ENCODE data around the gene SLC9A5.

SLC9A5 gene

DNA sequence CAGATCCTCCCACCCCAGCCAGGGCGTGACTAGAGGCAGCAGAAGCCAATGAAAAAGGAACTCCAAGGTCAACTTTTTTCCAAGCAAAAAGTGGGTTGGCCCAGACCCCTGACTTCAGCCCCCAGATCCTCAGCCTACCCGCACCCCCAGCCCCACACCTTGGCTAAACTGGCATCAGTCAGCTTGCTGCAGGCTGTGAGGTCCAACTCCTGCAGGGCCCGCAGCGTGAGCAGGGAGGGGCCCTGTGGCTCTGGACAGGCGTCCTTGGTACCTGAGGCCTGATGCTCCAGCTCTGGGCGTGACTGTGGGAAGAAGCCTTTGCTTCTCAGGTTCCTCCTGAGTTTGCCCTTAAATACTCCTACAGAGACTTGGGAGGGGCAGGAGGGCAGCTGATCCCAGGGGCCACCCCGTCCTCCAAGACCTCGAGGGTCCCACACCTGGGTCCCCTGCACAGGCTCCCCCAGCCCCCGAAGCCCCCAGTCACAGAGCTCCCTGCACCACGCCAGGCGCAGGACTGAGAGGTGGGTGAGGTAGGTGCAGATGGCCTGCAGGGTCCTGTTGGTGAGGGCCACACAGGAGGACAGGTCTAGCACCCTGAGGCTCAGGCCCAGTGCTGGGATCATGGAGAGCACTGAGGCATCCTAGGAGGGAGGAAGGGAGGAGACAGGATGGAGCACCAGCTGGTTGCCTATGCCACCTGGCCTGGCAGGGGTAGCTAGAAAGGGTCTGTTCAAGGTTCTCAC is 40.5 kb upstream of the SLC9A5 start:
- ATAC-seq = no peak; the same call in 2 of the 3 replicates
- TF ChIP-seq ZNF70 (CRISPR knock-in tag; IDR thresholded peaks at IDR 0.05) (no peak), TCF4 (CRISPR knock-in tag; IDR thresholded peaks at IDR 0.05; ENCODE audit: borderline replicate concordance) (no peak), ZFP30 (CRISPR knock-in tag; IDR thresholded peaks at IDR 0.05) (no peak), OSR1 (CRISPR knock-in tag; IDR thresholded peaks at IDR 0.05) (no peak), SNAI2 (CRISPR knock-in tag; IDR thresholded peaks at IDR 0.05) (no peak), ZC3H10 (CRISPR knock-in tag; IDR thresholded peaks at IDR 0.05) (no peak), ZNF565 (CRISPR knock-in tag; conservative IDR thresholded peaks at IDR 0.05; ENCODE audit: low read depth) (no peak), TOX (CRISPR knock-in tag; IDR thresholded peaks at IDR 0.05; ENCODE audit: borderline replicate concordance) (no peak), ESRRG (CRISPR knock-in tag; IDR thresholded peaks at IDR 0.05) (no peak), ZNF8 (CRISPR knock-in tag; IDR thresholded peaks at IDR 0.05) (no peak)
- TF ChIP-seq, protein P1, sequence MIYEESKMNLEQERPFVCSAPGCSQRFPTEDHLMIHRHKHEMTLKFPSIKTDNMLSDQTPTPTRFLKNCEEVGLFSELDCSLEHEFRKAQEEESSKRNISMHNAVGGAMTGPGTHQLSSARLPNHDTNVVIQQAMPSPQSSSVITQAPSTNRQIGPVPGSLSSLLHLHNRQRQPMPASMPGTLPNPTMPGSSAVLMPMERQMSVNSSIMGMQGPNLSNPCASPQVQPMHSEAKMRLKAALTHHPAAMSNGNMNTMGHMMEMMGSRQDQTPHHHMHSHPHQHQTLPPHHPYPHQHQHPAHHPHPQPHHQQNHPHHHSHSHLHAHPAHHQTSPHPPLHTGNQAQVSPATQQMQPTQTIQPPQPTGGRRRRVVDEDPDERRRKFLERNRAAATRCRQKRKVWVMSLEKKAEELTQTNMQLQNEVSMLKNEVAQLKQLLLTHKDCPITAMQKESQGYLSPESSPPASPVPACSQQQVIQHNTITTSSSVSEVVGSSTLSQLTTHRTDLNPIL (CRISPR knock-in tag; IDR thresholded peaks at IDR 0.05; ENCODE audit: low read depth) = no peak

DNA sequence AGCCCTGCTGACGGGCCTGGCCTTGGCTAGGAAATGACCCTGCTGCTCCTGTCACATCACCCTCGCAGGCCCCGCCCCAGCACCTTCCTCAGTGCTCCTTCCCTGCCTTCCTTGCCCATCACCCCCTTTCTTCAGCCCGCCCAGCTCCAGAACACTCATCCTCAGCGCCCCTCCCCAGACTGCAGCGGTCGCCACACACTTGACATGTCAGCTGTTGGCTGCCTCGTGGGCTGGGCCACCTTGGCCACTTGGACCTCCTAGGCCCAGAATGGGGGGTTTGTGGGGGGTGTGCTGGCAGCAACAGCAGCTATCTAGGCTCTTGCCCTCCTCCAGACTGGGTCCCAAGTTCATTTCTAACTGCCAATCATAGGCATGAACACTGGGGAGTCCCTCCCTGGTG is 39.2 kb upstream of the SLC9A5 start:
- no peak for ATAC-seq
- TF ChIP-seq ZNF8 (CRISPR knock-in tag; IDR thresholded peaks at IDR 0.05) (no peak), ZNF70 (CRISPR knock-in tag; IDR thresholded peaks at IDR 0.05) (no peak), GLIS3 (CRISPR knock-in tag; IDR thresholded peaks at IDR 0.05) (no peak), CSDC2 (CRISPR knock-in tag; IDR thresholded peaks at IDR 0.05) (no peak), ZFP30 (CRISPR knock-in tag; IDR thresholded peaks at IDR 0.05) (no peak), ISL1 (CRISPR knock-in tag; IDR thresholded peaks at IDR 0.05) (no peak), SNAI2 (CRISPR knock-in tag; IDR thresholded peaks at IDR 0.05) (no peak), ZNF565 (CRISPR knock-in tag; conservative IDR thresholded peaks at IDR 0.05; ENCODE audit: low read depth) (no peak), RARB (CRISPR knock-in tag; IDR thresholded peaks at IDR 0.05) (no peak), ARNTL (CRISPR knock-in tag; IDR thresholded peaks at IDR 0.05; ENCODE audit: borderline replicate concordance, low read depth) (no peak), ZFP3 (CRISPR knock-in tag; IDR thresholded peaks at IDR 0.05) (no peak), TCF4 (CRISPR knock-in tag; IDR thresholded peaks at IDR 0.05; ENCODE audit: borderline replicate concordance) (no peak), ESRRG (CRISPR knock-in tag; IDR thresholded peaks at IDR 0.05) (no peak)
- TF ChIP-seq, protein P1 (CRISPR knock-in tag; IDR thresholded peaks at IDR 0.05; ENCODE audit: low read depth) = no peak
- TF ChIP-seq, protein P2, sequence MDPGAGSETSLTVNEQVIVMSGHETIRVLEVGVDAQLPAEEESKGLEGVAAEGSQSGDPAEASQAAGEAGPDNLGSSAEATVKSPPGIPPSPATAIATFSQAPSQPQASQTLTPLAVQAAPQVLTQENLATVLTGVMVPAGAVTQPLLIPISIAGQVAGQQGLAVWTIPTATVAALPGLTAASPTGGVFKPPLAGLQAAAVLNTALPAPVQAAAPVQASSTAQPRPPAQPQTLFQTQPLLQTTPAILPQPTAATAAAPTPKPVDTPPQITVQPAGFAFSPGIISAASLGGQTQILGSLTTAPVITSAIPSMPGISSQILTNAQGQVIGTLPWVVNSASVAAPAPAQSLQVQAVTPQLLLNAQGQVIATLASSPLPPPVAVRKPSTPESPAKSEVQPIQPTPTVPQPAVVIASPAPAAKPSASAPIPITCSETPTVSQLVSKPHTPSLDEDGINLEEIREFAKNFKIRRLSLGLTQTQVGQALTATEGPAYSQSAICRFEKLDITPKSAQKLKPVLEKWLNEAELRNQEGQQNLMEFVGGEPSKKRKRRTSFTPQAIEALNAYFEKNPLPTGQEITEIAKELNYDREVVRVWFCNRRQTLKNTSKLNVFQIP (CRISPR knock-in tag; IDR thresholded peaks at IDR 0.05; ENCODE audit: borderline replicate concordance, low read depth) = no peak
- TF ChIP-seq, protein P3, sequence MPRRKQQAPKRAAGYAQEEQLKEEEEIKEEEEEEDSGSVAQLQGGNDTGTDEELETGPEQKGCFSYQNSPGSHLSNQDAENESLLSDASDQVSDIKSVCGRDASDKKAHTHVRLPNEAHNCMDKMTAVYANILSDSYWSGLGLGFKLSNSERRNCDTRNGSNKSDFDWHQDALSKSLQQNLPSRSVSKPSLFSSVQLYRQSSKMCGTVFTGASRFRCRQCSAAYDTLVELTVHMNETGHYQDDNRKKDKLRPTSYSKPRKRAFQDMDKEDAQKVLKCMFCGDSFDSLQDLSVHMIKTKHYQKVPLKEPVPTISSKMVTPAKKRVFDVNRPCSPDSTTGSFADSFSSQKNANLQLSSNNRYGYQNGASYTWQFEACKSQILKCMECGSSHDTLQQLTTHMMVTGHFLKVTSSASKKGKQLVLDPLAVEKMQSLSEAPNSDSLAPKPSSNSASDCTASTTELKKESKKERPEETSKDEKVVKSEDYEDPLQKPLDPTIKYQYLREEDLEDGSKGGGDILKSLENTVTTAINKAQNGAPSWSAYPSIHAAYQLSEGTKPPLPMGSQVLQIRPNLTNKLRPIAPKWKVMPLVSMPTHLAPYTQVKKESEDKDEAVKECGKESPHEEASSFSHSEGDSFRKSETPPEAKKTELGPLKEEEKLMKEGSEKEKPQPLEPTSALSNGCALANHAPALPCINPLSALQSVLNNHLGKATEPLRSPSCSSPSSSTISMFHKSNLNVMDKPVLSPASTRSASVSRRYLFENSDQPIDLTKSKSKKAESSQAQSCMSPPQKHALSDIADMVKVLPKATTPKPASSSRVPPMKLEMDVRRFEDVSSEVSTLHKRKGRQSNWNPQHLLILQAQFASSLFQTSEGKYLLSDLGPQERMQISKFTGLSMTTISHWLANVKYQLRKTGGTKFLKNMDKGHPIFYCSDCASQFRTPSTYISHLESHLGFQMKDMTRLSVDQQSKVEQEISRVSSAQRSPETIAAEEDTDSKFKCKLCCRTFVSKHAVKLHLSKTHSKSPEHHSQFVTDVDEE (CRISPR knock-in tag; IDR thresholded peaks at IDR 0.05) = no peak

DNA sequence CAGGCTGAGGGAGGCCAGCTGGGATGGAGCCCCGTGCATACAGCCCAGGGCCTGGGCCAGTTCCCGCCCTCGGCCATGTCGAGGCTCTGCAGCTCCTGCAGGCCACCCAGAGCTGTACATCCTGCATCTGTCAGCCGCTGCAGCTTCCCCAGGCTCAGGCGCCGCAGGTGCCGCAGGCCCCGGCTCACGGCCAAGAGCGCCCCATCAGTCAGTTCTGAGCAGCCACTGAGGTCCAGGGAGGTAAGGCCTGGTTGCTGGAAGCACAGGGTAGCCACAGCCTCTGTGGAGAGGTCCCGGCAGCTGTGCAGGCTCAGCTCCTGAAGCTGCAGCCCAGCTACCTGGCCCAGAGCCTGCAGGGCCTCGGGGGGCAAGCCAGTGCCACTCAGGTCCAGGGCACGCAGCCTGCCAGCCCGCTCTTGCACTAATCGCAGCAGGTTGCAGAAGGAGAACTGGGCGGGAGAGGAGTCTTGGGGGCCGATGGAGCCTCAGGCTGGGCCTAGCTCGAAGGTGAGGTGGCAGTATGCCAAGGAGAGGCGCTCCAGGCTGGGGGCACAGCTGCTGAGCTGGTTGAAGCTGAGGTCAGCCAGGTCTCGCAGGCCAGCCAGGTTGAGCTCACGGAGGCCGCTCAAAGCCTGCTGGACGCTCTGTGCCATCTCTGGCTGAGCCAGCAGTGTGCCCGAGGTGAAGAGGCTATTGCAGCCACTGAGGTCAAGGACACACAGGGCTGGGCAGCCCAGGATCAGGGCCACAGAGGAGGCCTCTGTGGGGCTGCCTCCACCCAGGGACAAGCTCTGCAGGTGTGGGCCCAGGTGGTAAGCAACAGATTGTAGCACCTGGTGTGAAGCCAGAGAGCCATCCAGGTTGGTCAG is 38.5 kb upstream of the SLC9A5 start:
- no peak for ATAC-seq
- TF ChIP-seq GLIS3 (CRISPR knock-in tag; IDR thresholded peaks at IDR 0.05) = no peak
- no peak for TF ChIP-seq BACH2 (CRISPR knock-in tag; IDR thresholded peaks at IDR 0.05; ENCODE audit: borderline replicate concordance)
- no peak for TF ChIP-seq ZNF70 (CRISPR knock-in tag; IDR thresholded peaks at IDR 0.05)

All from SK-N-SH treated with all-trans-retinoic acid at 6 μM for 48 hours (cell line).